GM21576 (cell line): ENCODE data around the gene DACH1.

Experiments
- ATAC-seq: cut with Tn5 transposase; IDR thresholded peaks from one replicate; pipeline ENCODE4 v1.9.1; 2021; ENCODE audit warnings: mild to moderate bottlenecking, moderate library complexity; ENCODE audit not compliant: unreplicated experiment

DACH1 gene

GRCh38 chr13:71632206-71632605 is 234.8 kb downstream of the DACH1 start:
- ATAC-seq = no peak

GRCh38 chr13:71629167-71629566 is 237.8 kb downstream of the DACH1 start:
- no peak for ATAC-seq

GRCh38 chr13:71626421-71627117 is 240.4 kb downstream of the DACH1 start:
- no peak for ATAC-seq

- no peak for ATAC-seq
Measured at GRCh38 chr13:71625694-71626093, 241.3 kb downstream of the DACH1 start.

- ATAC-seq = no peak
Measured at GRCh38 chr13:71624653-71625600, 242.1 kb downstream of the DACH1 start.

- no peak for ATAC-seq
Measured at GRCh38 chr13:71621174-71622124, 245.6 kb downstream of the DACH1 start.

GRCh38 chr13:71619096-71619495 is 247.9 kb downstream of the DACH1 start:
- ATAC-seq = no peak

- no peak for ATAC-seq
Measured at GRCh38 chr13:71618159-71618558, 248.8 kb downstream of the DACH1 start.

GRCh38 chr13:71617265-71617664 is 249.7 kb downstream of the DACH1 start:
- ATAC-seq = no peak

GRCh38 chr13:71613066-71613745 is 253.8 kb downstream of the DACH1 start:
- ATAC-seq = no peak

- no peak for ATAC-seq
Measured at GRCh38 chr13:71611292-71611691, 255.7 kb downstream of the DACH1 start.

- ATAC-seq = no peak
Measured at GRCh38 chr13:71610876-71611275, 256.1 kb downstream of the DACH1 start.

GRCh38 chr13:71609271-71609670 is 257.7 kb downstream of the DACH1 start:
- no peak for ATAC-seq

- ATAC-seq = no peak
Measured at GRCh38 chr13:71607575-71607974, 259.4 kb downstream of the DACH1 start.

GRCh38 chr13:71606818-71607217 is 260.2 kb downstream of the DACH1 start:
- ATAC-seq = no peak

- no peak for ATAC-seq
Measured at GRCh38 chr13:71605744-71606143, 261.3 kb downstream of the DACH1 start.

GRCh38 chr13:71603255-71603654 is 263.7 kb downstream of the DACH1 start:
- no peak for ATAC-seq

- ATAC-seq = no peak
Measured at GRCh38 chr13:71602344-71602743, 264.7 kb downstream of the DACH1 start.

GRCh38 chr13:71597150-71597549 is 269.9 kb downstream of the DACH1 start:
- no peak for ATAC-seq

- ATAC-seq = no peak
Measured at GRCh38 chr13:71596116-71596515, 270.9 kb downstream of the DACH1 start.
